NB4 (cell line): ENCODE data around the gene TARS1.
A peak's percentile ranks its signal among the peaks of the same experiment; 100 is the strongest.
"Not testable (repeated sequence)": the region's sequence is repeated elsewhere in the genome, so short reads cannot be mapped to it uniquely, and the experiment has no call there.

Experiments used
- DNase-seq: peaks from one replicate; pipeline ENCODE4 v3.0.0; 2010; ENCODE audit warnings: low read depth
- H3K4me3 ChIP-seq: one replicate; pipeline ENCODE4 v1.5.1; 2011; ENCODE audit warnings: mild to moderate bottlenecking, low read depth, low read length, moderate library complexity
- MAX ChIP-seq: IDR thresholded peaks from 2 replicates; pipeline ENCODE4 v1.6.1; 2011; ENCODE audit warnings: low read depth, low read length
- MYC ChIP-seq: IDR thresholded peaks from 2 replicates; pipeline ENCODE4 v1.6.1; 2011; ENCODE audit warnings: low read depth, low read length
- POLR2A ChIP-seq: IDR thresholded peaks from 2 replicates; pipeline ENCODE4 v1.6.1; 2011; ENCODE audit warnings: mild to moderate bottlenecking; ENCODE audit not compliant: insufficient read length; ENCODE audit errors: extremely low read depth
- TF ChIP-seq, protein P1 (sequence below): IDR thresholded peaks from one replicate; pipeline ENCODE4 v1.5.1; 2012; ENCODE audit warnings: low read depth, low read length

The TARS1 gene

GRCh38 chr5:33433303-33434240 lies 7.2 kb upstream of the TARS1 start:
- TF ChIP-seq MYC (no peak), POLR2A (no peak), MAX (no peak)
- TF ChIP-seq, protein P1, sequence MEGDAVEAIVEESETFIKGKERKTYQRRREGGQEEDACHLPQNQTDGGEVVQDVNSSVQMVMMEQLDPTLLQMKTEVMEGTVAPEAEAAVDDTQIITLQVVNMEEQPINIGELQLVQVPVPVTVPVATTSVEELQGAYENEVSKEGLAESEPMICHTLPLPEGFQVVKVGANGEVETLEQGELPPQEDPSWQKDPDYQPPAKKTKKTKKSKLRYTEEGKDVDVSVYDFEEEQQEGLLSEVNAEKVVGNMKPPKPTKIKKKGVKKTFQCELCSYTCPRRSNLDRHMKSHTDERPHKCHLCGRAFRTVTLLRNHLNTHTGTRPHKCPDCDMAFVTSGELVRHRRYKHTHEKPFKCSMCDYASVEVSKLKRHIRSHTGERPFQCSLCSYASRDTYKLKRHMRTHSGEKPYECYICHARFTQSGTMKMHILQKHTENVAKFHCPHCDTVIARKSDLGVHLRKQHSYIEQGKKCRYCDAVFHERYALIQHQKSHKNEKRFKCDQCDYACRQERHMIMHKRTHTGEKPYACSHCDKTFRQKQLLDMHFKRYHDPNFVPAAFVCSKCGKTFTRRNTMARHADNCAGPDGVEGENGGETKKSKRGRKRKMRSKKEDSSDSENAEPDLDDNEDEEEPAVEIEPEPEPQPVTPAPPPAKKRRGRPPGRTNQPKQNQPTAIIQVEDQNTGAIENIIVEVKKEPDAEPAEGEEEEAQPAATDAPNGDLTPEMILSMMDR, result no peak
- DNase-seq, result no peak
- no peak overlapping the region for H3K4me3 ChIP-seq

DNA sequence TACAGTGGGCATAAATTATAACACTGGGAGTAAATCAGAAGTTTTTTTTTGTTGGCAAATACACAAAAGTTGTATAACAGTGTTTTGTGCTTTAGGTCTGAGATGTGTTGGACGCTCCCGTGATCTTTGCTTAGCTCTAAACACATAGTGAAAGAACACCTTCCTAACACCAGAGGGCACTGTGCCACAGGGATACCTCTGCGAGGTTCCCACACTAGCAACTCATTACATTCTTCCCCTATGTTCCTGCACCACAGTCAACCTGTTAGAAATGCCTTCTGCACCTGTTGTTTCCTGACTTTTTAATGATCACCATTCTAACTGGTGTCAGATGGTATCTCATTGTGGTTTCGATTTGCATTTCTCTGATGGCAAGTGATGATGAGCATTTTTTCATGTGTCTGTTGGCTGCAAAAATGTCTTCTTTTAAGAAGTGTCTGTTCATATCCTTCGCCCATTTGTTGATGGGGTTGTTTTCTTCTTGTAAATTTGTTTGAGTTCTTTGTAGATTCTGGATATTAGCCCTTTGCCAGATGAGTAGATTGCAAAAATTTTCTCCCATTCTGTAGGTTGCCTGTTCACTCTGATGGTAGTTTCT lies 4.8 kb upstream of the TARS1 start:
- DNase-seq, result peak; percentile 78
- TF ChIP-seq, protein P1, result peak; percentile 84
- not testable (repeated sequence) for H3K4me3 ChIP-seq

GRCh38 chr5:33438996-33439395 lies 1.8 kb upstream of the TARS1 start:
- TF ChIP-seq, protein P1, result no peak
- TF ChIP-seq POLR2A (no peak), MAX (no peak), MYC (no peak)
- peak overlapping the region; percentile 96 for H3K4me3 ChIP-seq
- no peak for DNase-seq

DNA sequence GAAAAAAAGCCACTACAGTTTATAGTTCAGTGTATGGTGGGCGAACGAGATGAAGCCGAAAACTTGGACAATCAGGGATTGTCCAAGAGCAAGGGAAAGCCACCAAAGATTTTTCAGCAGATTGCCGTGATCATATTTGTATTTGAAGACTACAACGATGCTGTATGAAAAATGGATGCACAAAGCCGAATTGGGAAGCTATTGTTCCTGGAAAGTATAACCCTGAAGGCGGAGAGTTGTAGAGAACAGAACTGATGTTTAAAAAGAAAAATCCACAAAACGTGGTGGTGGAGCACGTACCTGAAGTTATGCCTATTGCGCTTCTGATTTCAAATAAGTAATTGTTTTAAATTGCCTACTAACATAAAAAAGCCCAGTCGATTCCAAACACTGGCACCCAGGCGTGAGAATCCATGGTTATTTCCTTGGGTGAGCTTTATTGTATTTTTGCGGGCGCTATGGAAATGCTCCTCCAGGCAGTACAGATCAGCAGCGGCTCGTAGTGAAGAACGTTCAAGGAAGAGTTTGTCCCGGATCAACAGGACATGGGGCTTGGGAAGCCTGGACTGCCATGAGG lies 772 bp upstream of the TARS1 start:
- H3K4me3 ChIP-seq, result peak overlapping the region; percentile 96
- TF ChIP-seq POLR2A (no peak), MAX (no peak), MYC (no peak)
- TF ChIP-seq, protein P1, result no peak
- no peak for DNase-seq

- DNase-seq, result peak; percentile 88
- H3K4me3 ChIP-seq, result peak overlapping the region; percentile 96
- TF ChIP-seq MAX, result peak; percentile 92
- TF ChIP-seq, protein P1, result no peak
- TF ChIP-seq POLR2A, result no peak
- TF ChIP-seq MYC, result peak; percentile 99
Observed at GRCh38 chr5:33441241-33442177, 744 bp downstream of the TARS1 start.
